C4-2B (cell line): ENCODE data around the gene GBA2.

Experiments
- ZFX ChIP-seq: fragments of 450-650 bp; IDR thresholded peaks from 2 replicates; pipeline ENCODE4 v1.6.1; 2017
- TF ChIP-seq, protein P1 (sequence below): fragments of 450-650 bp; conservative IDR thresholded peaks from 2 replicates; pipeline ENCODE4 v1.5.1; 2017; ENCODE audit warnings: mild to moderate bottlenecking

DNA sequence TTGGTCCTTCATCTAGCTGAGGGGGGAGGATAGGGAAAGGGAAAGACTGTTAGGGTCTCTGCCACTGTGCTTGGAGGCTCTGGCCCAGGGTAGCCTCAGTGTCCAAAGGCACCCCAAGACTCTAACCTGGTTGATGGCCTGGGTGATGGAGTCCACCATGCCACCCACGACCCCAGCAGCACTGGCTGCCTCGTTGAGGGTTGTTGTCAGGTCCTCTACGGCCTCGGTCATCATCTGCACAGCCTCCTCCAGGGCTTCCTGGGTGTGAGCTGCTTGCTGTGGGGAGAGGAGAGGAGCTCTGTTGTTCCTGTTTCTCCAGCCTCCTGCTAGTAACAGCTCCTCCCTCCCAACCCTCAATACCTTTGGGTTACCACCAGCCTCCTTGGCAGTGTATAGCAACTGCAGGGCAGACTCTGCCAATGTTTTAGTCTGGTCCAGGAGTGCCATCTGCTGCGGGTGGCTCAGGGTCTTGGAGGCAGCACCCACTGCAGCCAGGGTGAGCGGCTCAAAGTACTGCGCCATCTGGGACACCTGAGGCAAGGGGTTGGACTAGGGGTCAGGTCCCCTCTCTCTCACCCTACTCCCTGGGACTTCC, 43.1 kb downstream of the GBA2 start:
- TF ChIP-seq, protein P1, sequence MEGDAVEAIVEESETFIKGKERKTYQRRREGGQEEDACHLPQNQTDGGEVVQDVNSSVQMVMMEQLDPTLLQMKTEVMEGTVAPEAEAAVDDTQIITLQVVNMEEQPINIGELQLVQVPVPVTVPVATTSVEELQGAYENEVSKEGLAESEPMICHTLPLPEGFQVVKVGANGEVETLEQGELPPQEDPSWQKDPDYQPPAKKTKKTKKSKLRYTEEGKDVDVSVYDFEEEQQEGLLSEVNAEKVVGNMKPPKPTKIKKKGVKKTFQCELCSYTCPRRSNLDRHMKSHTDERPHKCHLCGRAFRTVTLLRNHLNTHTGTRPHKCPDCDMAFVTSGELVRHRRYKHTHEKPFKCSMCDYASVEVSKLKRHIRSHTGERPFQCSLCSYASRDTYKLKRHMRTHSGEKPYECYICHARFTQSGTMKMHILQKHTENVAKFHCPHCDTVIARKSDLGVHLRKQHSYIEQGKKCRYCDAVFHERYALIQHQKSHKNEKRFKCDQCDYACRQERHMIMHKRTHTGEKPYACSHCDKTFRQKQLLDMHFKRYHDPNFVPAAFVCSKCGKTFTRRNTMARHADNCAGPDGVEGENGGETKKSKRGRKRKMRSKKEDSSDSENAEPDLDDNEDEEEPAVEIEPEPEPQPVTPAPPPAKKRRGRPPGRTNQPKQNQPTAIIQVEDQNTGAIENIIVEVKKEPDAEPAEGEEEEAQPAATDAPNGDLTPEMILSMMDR = no peak
- TF ChIP-seq ZFX = no peak
